ENCODE measurements around the gene RREB1. TPM values are rescaled to one million over a fixed set of nuclear protein-coding genes. Genes with fewer than 3 reads are reported as not detected.

Gene RREB1
- total and polyA plus RNA-seq, 2 of the 4 experiments (the other 2 are of a cell fraction): 8.4 to 14.5 TPM

DNA sequence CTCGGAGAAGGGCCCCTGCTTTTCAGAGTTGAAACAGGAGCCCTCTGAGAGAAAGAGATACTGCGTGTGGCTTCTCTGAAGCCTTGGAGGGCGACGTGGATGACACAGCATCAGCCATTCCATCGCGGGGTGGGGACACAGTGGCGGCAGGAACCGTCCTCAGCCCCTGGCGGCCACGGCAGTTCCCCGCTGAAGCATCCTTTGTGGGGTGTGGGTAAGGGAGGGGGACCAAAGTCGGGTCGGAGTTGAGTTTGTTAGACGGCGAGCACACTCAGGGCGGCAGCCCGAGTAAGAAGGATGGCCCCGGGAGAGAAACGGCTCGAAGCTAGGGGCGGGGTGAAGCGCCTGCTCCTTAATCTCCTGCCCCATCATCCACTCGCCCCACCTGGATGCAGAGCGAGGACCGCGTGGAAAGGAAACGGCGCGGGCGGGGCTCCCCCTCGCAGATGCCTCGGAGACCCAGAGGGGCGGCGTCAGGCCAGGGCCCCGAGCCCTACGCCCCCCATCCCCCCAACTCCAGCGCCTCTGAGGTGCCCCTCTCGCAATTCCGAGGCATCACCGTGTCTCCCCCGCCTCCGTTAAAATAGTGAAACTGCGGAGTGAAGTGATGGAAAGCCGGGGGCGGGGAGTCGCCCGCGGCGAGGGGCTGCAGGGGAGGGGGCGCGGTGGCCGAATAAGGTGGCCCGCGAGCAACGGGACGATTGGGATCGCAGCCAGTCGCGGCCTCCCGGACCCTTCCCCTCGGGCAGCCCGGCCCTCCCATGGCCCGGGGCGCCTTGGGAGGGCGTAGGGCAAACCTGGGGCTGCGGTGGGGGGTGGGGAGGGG lies 796 bp upstream of the RREB1 start:
- 9% methylated on average over 14 of the region's 66 CpGs; no CpG with 5 or more reads in 1 of the 2 experiments for WGBS, 2 experiments (ENCODE audit: extremely low coverage in 2 of 2, insufficient read length in 1 of 2)
- Histone ChIP-seq H2BK5ac (ENCODE audit: low read depth, low read length, poor library complexity, severe bottlenecking) (peak overlapping the region; percentile 39), H2AFZ (replicated peaks; ENCODE audit: low read length, poor library complexity) (peak overlapping the region; percentile 96), H3K4me3 (ENCODE audit: insufficient read depth, low read depth, low read length) (peak overlapping the region; percentile 96), H3K79me1 (ENCODE audit: low read depth in 1 of 2, low read length in 2 of 2) (peaks cover 2 to 8% of the 10 kb centered on the region in 2 experiments; a peak in 3 of 4 replicates), H3K4me2 (ENCODE audit: low read depth, low read length) (peak overlapping the region; percentile 60), H2AK5ac (ENCODE audit: low read depth, low read length) (peak overlapping the region; percentile 56), H3K14ac (replicated peaks; ENCODE audit: low read depth, low read length) (0 out of 2 replicates have a peak overlapping the region, but pooled peaks have one; percentile 20), H2BK120ac (ENCODE audit: low read depth, low read length) (peak overlapping the region; percentile 17), H3K4ac (ENCODE audit: low read depth, low read length) (peak overlapping the region; percentile 29; the same call in 1 of the 2 replicates), H3K27me3 (ENCODE audit: control insufficient read depth, insufficient read depth, low read length) (no peaks in the 10 kb centered on the region), H3K36me3 (ENCODE audit: control insufficient read depth, insufficient read depth, low read length) (no peaks in the 10 kb centered on the region), H2BK15ac (ENCODE audit: low read depth, low read length) (0 out of 3 replicates have a peak overlapping the region, but pooled peaks have one; percentile 5), H3K23ac (ENCODE audit: low read depth, low read length) (no peak overlapping the region), H2AK9ac (replicated peaks; ENCODE audit: low read depth, low read length, poor library complexity) (peak overlapping the region; percentile 98), H3K27ac (ENCODE audit: insufficient read depth, low read length) (peak overlapping the region; percentile 31), H3K18ac (ENCODE audit: low read depth, low read length) (peak overlapping the region; percentile 38), H3K9me3 (ENCODE audit: control insufficient read depth, insufficient read depth, low read length) (no peaks in the 10 kb centered on the region), H4K20me1 (ENCODE audit: insufficient read depth, low read length) (peaks cover 25% of the 10 kb centered on the region; the same call in 1 of the 2 replicates), H4K91ac (ENCODE audit: insufficient read depth, low read depth, low read length) (peak overlapping the region; percentile 51), H3K9me1 (ENCODE audit: insufficient read depth, low read length) (peaks cover 4% of the 10 kb centered on the region; the same call in 1 of the 2 replicates), H2BK20ac (ENCODE audit: low read depth, low read length) (no peak overlapping the region; the same call in 1 of the 2 replicates), H4K8ac (ENCODE audit: low read depth in 2 of 2, low read length in 2 of 2) (peak overlapping the region; percentile 60 to 96), H3K4me1 (ENCODE audit: control insufficient read depth, insufficient read depth, low read length) (peaks cover 4% of the 10 kb centered on the region), H3K56ac (ENCODE audit: extremely low read depth, insufficient read depth, low read length) (no peak overlapping the region), H3K9ac (ENCODE audit: low read depth, low read length) (peak overlapping the region; percentile 30), H4K5ac (ENCODE audit: low read depth, low read length) (peak overlapping the region; percentile 73)
- TF ChIP-seq MAZ (IDR thresholded peaks at IDR 0.05; ENCODE audit: borderline replicate concordance, low read depth, low read length) (no peak), RAD21 (IDR thresholded peaks at IDR 0.05; ENCODE audit: low read length) (no peak), SMC3 (IDR thresholded peaks at IDR 0.05; ENCODE audit: low read depth, low read length) (no peak), MXI1 (IDR thresholded peaks at IDR 0.05; ENCODE audit: borderline replicate concordance, low read depth, low read length) (no peak; the same call in 1 of the 2 replicates)
- in situ Hi-C loops (cut with MboI; ENCODE audit: low sequenced_read_pairs) (no loop called here), intact Hi-C loops (cut with micrococcal nuclease) (loop anchor here (1.0 to 10.0 kb wide), 4 partner anchors 110 to 430 kb away; no protein-coding TSS in a partner anchor), dilution Hi-C loops (cut with HindIII; ENCODE audit: low sequenced_read_pairs, unreplicated experiment) (no loop called here)
- no TSS peak for BruUV-seq (replicated peaks)
- ChIA-PET CTCF (no interaction called here), POLR2A (ENCODE audit: unreplicated experiment) (interaction anchor here (0.6 kb wide), 1 partner anchor 143 kb away, joined by 4 read pairs; no protein-coding TSS in a partner anchor)
- DNase-seq (peak; percentile 16), ATAC-seq (ENCODE audit: low read depth) (peak; percentile 3)
